Activated CD8-positive, alpha-beta memory T cell treated with anti-CD3 and anti-CD28 coated beads, Interleukin-2, amount 50 U/mL, for 1 hour (primary cell): ENCODE data around the gene SLC15A1.

Experiments used
- DNase-seq: peaks from one replicate; pipeline ENCODE4 v3.0.0-alpha.2; 2020; ENCODE audit errors: extremely low read depth

The SLC15A1 gene, protein sequence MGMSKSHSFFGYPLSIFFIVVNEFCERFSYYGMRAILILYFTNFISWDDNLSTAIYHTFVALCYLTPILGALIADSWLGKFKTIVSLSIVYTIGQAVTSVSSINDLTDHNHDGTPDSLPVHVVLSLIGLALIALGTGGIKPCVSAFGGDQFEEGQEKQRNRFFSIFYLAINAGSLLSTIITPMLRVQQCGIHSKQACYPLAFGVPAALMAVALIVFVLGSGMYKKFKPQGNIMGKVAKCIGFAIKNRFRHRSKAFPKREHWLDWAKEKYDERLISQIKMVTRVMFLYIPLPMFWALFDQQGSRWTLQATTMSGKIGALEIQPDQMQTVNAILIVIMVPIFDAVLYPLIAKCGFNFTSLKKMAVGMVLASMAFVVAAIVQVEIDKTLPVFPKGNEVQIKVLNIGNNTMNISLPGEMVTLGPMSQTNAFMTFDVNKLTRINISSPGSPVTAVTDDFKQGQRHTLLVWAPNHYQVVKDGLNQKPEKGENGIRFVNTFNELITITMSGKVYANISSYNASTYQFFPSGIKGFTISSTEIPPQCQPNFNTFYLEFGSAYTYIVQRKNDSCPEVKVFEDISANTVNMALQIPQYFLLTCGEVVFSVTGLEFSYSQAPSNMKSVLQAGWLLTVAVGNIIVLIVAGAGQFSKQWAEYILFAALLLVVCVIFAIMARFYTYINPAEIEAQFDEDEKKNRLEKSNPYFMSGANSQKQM

GRCh38 chr13:98752467-98753290 lies at the start of gene SLC15A1:
Gene SLC15A1 (minus strand): TSS chr13:98752672. CDS start chr13:98752598, 74 bp downstream.
- no peak for DNase-seq

DNA sequence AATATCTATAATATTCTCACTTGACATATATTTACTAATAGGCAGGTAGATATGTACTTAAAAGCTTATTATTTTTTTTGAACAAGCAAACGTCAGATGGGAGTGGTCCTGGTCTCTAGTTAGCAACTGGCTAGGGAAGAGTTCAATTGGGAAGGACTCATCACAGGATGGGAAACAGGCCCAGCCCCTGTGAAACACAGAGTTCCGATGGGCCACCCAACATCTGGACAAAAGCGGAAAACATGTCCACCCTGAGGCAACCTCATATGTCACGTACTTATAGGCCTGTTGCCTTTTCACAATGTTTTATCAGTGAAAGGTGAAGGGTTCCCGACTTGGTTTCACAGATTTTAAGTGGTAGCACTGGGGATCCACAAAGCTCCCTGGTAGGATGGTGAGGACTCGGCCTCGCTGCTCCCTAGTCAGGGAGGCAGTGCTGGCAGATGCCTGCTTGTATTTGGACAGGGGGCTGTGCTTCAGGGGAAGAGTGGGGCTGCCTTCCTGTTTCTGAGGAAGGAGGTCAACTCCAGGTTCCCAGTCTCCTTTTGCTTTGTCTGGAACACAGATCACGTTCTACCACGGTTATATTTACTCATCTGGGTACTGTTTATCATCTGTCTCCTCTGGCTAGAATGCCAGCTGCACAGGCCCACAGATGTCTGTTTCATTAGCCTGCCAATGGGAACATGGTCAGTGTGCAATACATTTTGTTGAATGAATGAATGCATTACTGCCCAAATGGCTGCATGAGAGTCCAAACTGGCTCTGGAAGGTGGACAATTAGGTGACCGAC lies 49.4 kb upstream of the SLC15A1 start:
- no peak for DNase-seq

GRCh38 chr13:98800078-98800477 lies 47.6 kb upstream of the SLC15A1 start:
- DNase-seq, result no peak

GRCh38 chr13:98798849-98799645 lies 46.6 kb upstream of the SLC15A1 start:
- no peak for DNase-seq

DNA sequence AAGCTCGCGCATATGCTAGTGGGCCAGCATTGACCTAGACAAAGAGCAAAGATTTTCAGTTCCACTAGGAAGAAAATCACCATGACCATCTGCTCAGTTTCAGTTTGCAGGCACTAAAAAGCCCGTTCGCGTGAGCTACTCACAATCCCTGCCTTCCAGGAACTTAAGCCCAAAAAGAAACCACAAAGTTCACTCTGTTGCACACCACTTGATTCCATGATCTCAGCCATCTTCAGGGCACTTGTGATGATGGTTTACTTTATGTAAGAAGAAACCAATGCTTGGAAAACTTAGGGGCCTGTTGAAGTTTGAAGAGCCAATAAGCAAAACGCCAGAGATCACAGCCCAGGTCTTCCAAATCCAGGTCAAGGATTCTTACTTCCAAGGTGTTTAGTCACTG lies 45.0 kb upstream of the SLC15A1 start:
- no peak for DNase-seq

DNA sequence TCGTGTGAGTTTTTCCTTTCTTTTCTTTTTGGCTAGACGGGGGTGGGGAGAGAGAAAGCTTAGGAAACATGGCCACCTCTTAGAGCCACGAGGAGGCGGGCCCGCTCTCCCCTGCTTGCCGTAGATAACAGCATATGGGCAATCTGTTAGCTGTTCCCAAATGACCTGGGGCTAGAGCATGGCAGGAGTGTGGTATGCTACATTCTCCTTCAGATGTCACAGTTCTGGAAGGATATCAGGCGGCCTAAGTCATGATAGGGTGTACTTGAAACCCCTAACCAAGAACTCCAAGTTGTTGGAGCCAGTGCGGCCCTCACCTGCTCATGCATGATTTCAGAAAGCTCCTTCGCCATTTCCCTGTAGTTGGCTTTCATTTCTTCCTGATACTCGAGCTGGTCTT lies 44.3 kb upstream of the SLC15A1 start:
- DNase-seq, result no peak

GRCh38 chr13:98796191-98796590 lies 43.7 kb upstream of the SLC15A1 start:
- no peak for DNase-seq

DNA sequence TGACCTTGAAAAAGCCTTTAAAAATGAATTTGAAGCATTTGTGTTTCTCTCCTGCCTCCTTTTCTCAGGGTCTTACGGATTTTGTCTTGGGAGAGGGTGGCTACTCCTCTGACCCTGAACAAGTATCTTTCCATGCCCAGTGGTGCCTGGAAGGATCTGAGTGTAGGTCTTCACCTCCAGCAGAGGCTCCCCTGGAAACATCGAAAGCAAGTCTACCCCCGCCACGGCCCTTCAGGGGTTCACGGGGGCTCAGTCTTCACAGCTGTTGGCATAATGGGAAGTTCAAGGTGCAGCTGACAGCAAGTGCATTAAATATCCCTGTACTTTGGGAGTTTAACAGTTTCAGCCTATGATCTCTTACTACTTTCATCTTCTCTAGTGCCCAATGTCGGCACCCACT lies 42.7 kb upstream of the SLC15A1 start:
- no peak for DNase-seq

DNA sequence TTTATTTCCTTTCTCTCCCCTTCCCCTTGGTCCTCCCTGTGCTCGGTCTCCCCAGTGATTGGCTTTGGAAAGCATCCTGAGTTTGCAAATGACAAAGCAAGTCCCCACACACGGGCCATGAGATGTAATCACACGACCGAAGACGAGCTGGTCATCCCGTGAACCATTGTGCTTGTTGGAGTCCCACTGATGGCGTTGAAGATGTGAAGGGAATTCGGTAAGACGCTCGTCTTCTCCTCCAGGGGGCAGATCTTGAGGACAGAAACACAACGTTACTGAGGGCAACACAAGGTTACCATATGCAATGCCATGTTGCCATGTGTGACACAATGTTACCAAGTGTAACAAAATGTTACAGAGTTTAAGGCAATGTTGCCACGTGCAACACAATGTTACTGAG lies 42.0 kb upstream of the SLC15A1 start:
- no peak for DNase-seq

DNA sequence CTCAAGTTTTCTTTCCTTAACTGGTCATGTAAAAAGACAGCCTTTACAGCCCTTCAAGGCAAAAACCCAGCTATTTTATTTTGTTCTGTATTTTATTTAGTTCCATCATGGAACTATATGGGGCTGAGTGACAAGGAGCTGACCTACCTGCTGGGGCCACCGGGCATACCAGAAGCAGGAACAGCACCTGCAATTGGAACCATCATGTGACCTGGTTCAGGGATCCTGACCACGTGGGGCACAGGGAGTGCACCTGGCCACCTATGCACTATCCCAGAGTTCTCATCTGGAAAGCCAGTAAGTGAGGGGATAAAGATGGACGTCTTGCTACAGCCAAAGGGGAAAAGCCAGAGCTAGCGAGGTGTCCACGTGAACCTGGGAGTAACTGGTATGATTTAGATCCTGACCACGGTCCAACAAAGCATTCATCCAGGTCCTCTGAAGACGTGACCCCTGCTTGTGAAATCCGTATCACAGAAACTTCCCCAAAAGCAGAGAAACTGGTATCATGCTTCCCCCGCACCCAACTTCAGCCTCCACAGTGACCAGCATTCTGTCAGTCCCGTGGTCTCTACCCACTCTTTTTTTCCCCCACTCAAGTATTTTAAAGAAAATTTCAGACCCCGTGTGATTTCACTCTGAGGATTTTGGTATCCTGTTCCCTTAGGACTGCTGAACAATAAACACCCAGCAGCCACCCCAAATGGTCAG lies 40.5 kb upstream of the SLC15A1 start:
- no peak for DNase-seq

GRCh38 chr13:98792321-98792720 lies 39.8 kb upstream of the SLC15A1 start:
- DNase-seq, result no peak

DNA sequence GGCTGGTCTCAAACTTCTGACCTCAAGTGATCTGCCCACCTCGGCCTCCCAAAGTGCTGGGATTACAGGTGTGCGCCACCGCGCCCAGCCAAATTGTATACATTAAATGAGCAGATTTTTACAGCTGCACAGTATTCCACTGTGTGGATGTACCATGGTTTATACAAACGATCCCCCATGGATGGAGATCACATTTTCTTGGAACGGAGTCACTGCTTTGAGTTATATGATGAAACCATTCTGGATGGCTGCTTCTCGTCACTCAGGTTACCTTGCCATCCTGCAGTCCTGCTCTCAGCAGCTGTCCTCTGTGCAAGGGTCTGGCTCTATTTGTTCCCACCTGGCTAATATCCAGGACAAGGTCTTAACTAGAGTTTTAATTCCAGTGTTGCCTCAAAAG lies 39.1 kb upstream of the SLC15A1 start:
- DNase-seq, result no peak

GRCh38 chr13:98787996-98788395 lies 35.5 kb upstream of the SLC15A1 start:
- no peak for DNase-seq

DNA sequence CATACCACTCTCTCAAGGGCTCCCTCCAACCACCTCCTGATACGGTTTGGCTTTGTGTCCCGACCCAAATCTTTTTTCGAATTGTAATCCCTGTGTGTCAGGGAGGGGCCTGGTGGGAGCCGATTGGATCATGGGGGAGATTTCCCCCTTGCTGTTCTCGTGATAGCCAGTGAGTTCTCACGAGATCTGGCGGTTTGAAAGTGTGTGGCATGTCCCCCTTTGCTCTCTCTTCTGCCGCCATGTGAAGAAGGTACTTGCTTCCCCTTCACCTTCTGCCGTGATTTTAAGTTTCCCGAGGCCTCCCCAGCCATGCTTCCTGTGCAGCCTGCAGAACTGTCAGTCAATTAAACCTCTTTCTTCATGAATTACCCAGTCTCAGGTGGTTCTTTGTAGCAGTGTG lies 34.7 kb upstream of the SLC15A1 start:
- DNase-seq, result no peak

- DNase-seq, result no peak
These were observed 33.6 kb upstream of the SLC15A1 start for GRCh38 chr13:98786023-98786422.

DNA sequence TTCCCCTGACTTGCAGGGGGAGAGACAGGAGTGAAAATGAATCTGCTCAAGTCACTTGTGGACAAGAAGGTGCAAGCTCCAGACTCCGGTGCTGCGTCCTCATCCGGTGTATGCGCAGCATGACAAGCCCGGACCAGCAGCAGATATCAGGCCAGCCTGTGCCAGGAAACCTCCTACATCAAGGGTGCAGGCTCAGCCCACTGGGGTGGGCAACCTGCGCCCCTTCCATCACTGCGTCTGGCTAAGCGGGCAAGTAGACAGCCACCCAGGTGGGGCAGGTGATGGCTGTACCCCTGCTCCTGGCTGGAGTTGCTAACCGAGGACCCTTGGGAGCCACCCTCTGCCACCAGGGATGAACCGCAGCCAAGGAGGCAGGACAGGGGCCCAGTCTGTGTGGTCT lies 32.9 kb upstream of the SLC15A1 start:
- DNase-seq, result no peak

GRCh38 chr13:98784666-98785065 lies 32.2 kb upstream of the SLC15A1 start:
- DNase-seq, result no peak

- DNase-seq, result no peak
These were observed 31.5 kb upstream of the SLC15A1 start for GRCh38 chr13:98783856-98784478.

DNA sequence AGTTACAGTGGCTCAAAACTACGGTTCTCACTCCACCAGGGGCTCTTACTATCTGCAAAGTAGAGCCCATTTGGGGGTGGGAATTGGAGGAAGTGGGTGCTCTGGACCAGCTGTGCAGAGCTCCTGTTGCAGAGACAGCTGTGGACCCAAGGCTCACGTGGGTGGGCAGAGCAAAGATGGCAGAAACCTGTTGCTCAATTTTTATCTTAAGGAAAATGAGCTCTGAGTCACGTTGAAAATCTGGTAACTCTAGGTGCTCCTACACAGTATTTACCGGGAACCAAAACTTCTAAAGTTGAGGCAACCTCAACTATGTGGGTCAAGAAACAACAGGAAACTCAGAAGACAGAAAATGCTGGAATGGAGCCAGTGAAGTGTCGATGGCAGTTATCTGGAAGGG lies 30.2 kb upstream of the SLC15A1 start:
- no peak for DNase-seq

DNA sequence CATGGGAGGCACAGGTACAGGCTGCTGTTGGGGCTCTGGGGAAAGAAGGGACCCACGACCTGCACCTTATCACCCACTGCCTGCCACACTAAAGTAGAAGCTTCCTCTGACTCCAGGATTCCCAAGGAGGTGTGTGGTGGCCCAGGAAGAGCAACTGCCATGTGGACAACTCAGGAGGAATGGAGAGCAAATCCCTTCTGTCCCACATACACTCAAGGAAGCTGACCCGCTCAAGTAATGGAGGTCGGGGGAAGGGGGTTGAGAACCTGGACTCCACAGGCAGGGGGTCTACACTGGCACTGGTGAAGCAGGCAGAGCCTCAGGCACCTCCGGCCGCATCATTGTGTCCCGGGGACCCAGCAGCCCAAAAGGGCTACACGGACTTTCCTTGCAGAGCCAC lies 29.4 kb upstream of the SLC15A1 start:
- no peak for DNase-seq
